Transverse colon (tissue), 4 donors: ENCODE data around the gene COL23A1.

Experiments
- CTCF ChIP-seq, 5 experiments: fragments of 200-600 bp in 3 of 5; fragments of 450-650 bp in 2 of 5; sonication (generic) in 3 of 5; IDR thresholded peaks; 1 replicate in 2 of 5; 2 replicates in 3 of 5; pipeline ENCODE4 v1.5.1; 2016 to 2017; ENCODE audit warnings: antibody characterized with exemption in 5 of 5, inconsistent platforms in 3 of 5, mild to moderate bottlenecking in 2 of 5, moderate library complexity in 1 of 5
- POLR2AphosphoS5 ChIP-seq, 3 donors: sonication (generic); formaldehyde crosslinking; IDR thresholded peaks; one replicate each; pipeline ENCODE4 v1.6.1; 2016; ENCODE audit warnings: antibody characterized with exemption in 3 of 3

- no peak for TF ChIP-seq CTCF (IDR thresholded peaks at IDR 0.05)
- TF ChIP-seq POLR2AphosphoS5 (IDR thresholded peaks at IDR 0.05) = no peak
Observed at GRCh38 chr5:178572617-178573016, 17.6 kb downstream of the COL23A1 start.
